Astrocyte of the spinal cord (primary cell): ENCODE results near the gene ABCC11.
"Not testable (repeated sequence)": the region's sequence is repeated elsewhere in the genome, so short reads cannot be mapped to it uniquely, and the experiment has no call there.

Experiments used
- DNase-seq: peaks from one replicate; pipeline ENCODE4 v3.0.0; 2011; ENCODE audit warnings: low read depth, low spot score
- H3K4me3 ChIP-seq: 2 replicates; pipeline ENCODE4 v1.5.1; 2011; ENCODE audit warnings: low read depth, mild to moderate bottlenecking, low read length, moderate library complexity
- in situ Hi-C: cut with HindIII; loops from 2 replicates; pipeline ENCODE4 v1.10.0; 2017; ENCODE audit warnings: low sequenced_read_pairs
- TF ChIP-seq, protein P1 (sequence below): IDR thresholded peaks from 2 replicates; pipeline ENCODE4 v1.5.1; 2012; ENCODE audit warnings: low read depth, mild to moderate bottlenecking, low read length, inconsistent platforms

ABCC11 gene

DNA sequence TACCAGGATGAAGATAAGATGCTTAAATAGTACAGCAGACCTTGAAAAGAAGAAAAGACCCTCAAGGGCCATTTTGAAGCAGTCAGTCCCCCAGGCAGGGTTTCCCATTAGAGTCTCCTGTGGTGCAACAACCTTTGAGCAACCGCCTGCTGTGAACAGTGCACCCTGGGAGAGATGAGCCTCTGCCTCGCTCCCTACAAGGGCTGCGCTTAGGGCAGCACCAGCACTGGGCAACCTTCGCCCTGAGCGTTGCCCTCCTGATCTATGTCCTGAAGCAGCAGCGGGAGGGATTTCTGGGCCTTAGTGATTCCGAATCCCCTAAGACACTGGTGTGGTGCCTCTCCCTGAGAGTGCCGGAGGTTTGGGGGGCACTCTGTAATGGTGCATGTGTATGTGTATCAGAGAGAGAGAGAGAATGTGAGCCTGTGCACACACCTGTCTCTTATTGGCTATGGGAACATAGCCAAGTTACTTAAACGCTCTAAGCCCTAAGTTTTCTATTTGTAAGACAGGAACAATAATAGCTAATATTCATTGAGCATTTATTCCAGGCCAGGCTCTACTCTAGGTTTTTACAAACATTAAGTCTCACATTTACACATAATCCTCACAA, 66.4 kb downstream of the ABCC11 start:
- in situ Hi-C loops: no loop called here
- DNase-seq: no peak
- no peak overlapping the region for H3K4me3 ChIP-seq
- TF ChIP-seq, protein P1, sequence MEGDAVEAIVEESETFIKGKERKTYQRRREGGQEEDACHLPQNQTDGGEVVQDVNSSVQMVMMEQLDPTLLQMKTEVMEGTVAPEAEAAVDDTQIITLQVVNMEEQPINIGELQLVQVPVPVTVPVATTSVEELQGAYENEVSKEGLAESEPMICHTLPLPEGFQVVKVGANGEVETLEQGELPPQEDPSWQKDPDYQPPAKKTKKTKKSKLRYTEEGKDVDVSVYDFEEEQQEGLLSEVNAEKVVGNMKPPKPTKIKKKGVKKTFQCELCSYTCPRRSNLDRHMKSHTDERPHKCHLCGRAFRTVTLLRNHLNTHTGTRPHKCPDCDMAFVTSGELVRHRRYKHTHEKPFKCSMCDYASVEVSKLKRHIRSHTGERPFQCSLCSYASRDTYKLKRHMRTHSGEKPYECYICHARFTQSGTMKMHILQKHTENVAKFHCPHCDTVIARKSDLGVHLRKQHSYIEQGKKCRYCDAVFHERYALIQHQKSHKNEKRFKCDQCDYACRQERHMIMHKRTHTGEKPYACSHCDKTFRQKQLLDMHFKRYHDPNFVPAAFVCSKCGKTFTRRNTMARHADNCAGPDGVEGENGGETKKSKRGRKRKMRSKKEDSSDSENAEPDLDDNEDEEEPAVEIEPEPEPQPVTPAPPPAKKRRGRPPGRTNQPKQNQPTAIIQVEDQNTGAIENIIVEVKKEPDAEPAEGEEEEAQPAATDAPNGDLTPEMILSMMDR: no peak

DNA sequence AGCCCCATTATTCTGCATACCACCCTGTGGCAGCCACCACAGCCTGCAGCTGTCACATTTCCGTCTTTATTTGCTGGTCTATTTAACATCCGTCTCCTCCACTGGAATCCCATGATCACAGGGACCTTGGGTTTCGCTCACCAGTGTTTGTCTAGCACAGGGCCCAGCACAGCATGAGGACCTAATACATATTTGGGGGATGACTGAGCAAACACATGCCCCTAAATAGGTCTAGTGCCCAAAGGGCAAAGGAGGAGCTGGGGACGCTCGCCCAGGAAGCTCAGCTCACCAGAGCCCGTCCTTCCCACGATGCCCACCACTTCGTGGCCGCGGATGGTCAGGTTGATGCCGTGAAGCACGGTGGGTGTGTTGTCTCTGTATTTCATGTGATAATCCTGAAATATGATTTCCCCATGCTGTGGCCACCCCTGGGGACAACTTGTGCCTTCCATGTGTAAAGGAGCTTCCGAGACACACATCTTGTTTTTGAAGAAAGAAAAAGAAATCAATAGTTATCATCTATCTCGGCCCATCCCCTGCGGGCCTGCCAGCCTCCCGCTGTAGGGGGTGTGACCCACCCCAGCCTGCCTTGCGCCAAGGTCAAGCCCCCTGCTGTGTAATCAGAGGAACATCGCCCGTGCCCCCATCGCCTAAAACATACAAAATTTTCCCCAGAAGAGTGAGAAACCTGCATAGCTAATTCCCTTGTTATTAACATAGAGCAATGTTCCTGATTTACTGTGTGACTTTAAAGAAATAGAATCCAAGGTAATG, 70.5 kb downstream of the ABCC11 start:
- no peak for DNase-seq
- TF ChIP-seq, protein P1: no peak
- in situ Hi-C loops: no loop called here
- H3K4me3 ChIP-seq: no peak overlapping the region

DNA sequence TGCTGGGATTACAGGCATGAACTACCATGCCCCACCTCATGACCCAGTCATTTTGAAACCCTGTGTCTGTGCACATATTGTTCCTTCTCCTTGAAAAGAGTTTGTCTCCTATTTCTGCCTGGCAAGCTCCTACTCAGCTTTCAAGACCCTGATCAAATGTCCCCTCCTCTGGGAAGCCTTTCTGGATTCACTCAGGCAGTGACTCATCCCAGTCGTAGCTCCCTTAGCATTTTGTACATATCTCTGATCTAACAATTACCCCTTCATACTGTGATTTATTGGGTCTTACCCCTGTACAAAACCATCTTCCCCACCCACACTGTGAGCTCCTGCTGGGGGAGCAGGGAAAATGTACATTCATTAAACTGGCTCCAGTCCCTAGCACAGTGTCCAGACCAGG, 73.5 kb downstream of the ABCC11 start:
- in situ Hi-C loops: no loop called here
- TF ChIP-seq, protein P1: no peak
- DNase-seq: no peak
- no peak overlapping the region for H3K4me3 ChIP-seq

DNA sequence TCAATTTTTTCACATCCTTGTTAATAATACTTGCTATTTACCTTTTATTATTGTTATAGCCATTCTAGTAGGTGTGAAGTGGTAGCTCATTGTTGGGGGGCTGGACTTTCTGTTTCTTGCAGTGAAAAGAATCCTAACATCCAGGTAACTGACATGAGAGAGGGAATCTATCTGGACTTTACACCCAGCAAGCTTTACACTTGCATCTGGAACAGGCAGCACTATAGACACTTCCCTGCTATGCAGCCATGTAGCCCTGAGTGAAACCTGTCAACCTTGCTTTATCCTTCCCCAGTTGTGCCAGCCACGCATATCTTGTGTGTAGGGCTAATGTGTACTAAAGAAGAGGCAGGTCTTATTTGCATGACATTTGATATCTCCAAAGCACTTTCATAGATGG, 74.7 kb downstream of the ABCC11 start:
- TF ChIP-seq, protein P1: no peak
- no peak overlapping the region for H3K4me3 ChIP-seq
- DNase-seq: no peak
- in situ Hi-C loops: no loop called here

DNA sequence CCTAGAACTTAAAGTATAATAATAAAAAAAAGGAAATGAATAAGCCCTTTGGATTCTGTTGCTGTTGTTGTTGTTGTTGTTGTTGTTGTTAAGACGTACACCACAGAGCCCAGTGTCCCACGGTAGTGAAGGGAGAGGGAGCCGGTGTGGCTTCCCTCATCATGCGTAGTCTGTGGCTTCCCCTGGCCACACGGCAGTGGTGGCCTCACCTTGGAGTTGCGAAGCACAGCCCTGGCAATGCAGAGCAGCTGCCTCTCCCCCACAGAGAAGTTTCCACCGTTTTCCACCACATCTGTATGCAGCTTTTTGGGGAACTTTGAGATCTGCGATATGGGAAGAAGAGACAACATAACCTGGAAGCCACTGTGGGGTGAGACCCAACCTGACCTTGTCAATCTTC, 77.4 kb downstream of the ABCC11 start:
- no peak overlapping the region for H3K4me3 ChIP-seq
- DNase-seq: no peak
- TF ChIP-seq, protein P1: no peak
- in situ Hi-C loops: no loop called here

DNA sequence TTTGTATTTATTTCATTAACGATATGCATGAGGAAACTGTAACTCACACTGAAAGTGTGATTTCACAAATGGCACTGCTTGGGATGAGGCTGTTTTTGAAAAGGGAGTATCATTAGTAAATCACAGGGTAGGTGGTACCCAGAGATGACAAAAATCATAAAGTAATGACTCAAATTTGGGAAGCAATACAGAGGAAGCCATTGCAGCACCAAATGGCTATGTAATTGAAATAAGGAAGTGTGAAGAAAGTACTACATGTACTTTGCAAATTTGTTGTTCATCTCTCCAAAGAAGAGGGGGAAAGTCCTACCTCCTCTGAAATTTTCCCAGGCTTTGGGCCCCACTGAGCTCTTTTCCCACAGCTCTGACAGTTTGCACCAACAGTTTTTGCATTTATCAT, 79.3 kb downstream of the ABCC11 start:
- no peak for DNase-seq
- no peak overlapping the region for H3K4me3 ChIP-seq
- in situ Hi-C loops: no loop called here

DNA sequence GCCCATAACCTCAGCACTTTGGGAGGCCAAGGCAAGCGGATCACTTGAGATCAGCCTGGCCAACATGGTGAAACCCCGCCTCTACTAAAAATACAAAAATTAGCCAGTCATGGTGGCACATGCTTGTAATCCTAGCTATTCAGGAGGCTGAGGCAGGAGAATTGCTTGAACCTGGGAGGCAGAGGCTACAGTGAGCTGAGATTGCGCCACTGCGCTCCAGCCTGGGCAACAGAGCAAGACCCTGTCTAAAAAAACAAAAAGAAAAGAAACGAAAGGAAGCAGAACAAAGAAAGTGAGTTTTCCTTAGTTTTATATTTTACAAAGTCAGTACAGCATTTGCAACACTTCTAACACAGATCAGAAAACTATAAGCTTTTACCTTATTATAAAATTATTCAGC, 80.7 kb downstream of the ABCC11 start:
- H3K4me3 ChIP-seq, DNase-seq, in situ Hi-C loops: not testable (repeated sequence)

More for the DNA sequence above, 79.3 kb downstream of the ABCC11 start:
- TF ChIP-seq, protein P1: no peak
